SKM-1 treated with dmso at 0.1 percent for 144 hours (cell line): ENCODE data around the gene ZSWIM3.
"Not testable (repeated sequence)": the region's sequence is repeated elsewhere in the genome, so short reads cannot be mapped to it uniquely, and the experiment has no call there.

Experiments used
- DNase-seq: peaks from one replicate; lab custom pipeline; 2025; ENCODE audit not compliant: unreplicated experiment; lab: John Stamatoyannopoulos, UW

Gene ZSWIM3

GRCh38 chr20:45859916-45860315, 2.5 kb downstream of the ZSWIM3 start:
- DNase-seq, result no peak

- no peak for DNase-seq
Observed at GRCh38 chr20:45860560-45861220, 3.3 kb downstream of the ZSWIM3 start.

- DNase-seq, result no peak
Observed at GRCh38 chr20:45861221-45862075, 4.0 kb downstream of the ZSWIM3 start.

- no peak for DNase-seq
Observed at GRCh38 chr20:45863543-45864470, 6.4 kb downstream of the ZSWIM3 start.

- no peak for DNase-seq
Observed at GRCh38 chr20:45866454-45866853, 9.0 kb downstream of the ZSWIM3 start.

GRCh38 chr20:45867136-45867818, 9.9 kb downstream of the ZSWIM3 start:
- no peak for DNase-seq

- DNase-seq, result no peak
Observed at GRCh38 chr20:45867819-45868176, 10.4 kb downstream of the ZSWIM3 start.

GRCh38 chr20:45872626-45873025, 15.2 kb downstream of the ZSWIM3 start:
- DNase-seq, result no peak

- DNase-seq, result no peak
Observed at GRCh38 chr20:45873409-45874103, 16.1 kb downstream of the ZSWIM3 start.

GRCh38 chr20:45874104-45874481, 16.7 kb downstream of the ZSWIM3 start:
- DNase-seq, result not testable (repeated sequence)

GRCh38 chr20:45874576-45874975, 17.2 kb downstream of the ZSWIM3 start:
- DNase-seq, result no peak

GRCh38 chr20:45878076-45878761, 20.8 kb downstream of the ZSWIM3 start:
- DNase-seq, result no peak

- DNase-seq, result peak; percentile 96
Observed at GRCh38 chr20:45880988-45881788, 23.8 kb downstream of the ZSWIM3 start, which contains the start of gene ZSWIM1. ZSWIM1 (plus strand) TSS chr20:45881227; CDS start chr20:45882593, 1,366 bp downstream.

- DNase-seq, result no peak
Observed at GRCh38 chr20:45882469-45883099, 25.2 kb downstream of the ZSWIM3 start.

GRCh38 chr20:45883100-45883469, 25.7 kb downstream of the ZSWIM3 start:
- DNase-seq, result no peak

GRCh38 chr20:45886590-45887345, 29.4 kb downstream of the ZSWIM3 start:
- DNase-seq, result no peak

- DNase-seq, result no peak
Observed at GRCh38 chr20:45887346-45887715, 29.9 kb downstream of the ZSWIM3 start, which contains the start of gene SPATA25. SPATA25 (minus strand) TSS chr20:45887622; CDS start chr20:45887590, 32 bp downstream.

GRCh38 chr20:45888681-45889080, 31.3 kb downstream of the ZSWIM3 start:
- DNase-seq, result no peak
